ENCODE results near the gene PKDREJ.
A peak's percentile ranks its signal among the peaks of the same experiment; 100 is the strongest.

PKDREJ gene

GRCh38 chr22:46214616-46215015 lies 48.5 kb downstream of the PKDREJ start:
- H3K27ac Mint-ChIP-seq, result no peak overlapping the region
- no peak overlapping the region for H3K4me3 Mint-ChIP-seq

DNA sequence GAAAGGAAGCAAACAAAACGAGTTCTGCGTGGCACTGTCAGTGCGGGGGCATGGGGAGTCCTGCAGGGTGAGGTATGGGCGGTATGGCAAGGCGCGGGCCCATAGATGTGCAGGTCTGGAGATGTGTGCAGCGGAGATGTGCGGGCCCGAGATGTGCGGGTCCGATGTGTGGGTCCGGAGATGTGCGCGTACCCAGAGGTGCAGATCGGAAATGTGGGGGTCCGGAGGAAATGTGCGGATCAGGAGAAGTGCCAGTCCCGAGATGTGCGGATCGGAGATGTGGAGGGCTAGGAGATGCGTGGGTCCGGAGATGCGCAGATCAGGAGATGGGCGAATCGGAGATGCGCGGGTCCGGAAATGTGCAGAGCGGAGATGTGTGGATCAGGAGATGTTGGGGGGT lies 49.0 kb downstream of the PKDREJ start:
- no peak for DNase-seq
- Mint-ChIP-seq H3K27ac (no peak overlapping the region), H3K4me3 (no peak overlapping the region), H3K4me1 (ENCODE audit: low read depth) (peaks cover 6% of the 10 kb centered on the region), H3K27me3 (no peaks in the 10 kb centered on the region), H3K36me3 (ENCODE audit: low read depth) (peaks cover 76% of the 10 kb centered on the region), H3K9me3 (peaks cover 5% of the 10 kb centered on the region)

More at GRCh38 chr22:46214616-46215015, 48.5 kb downstream of the PKDREJ start:
- DNase-seq, result no peak
- no peaks in the 10 kb centered on the region for H3K27me3 Mint-ChIP-seq
- peaks cover 10% of the 10 kb centered on the region for H3K4me1 Mint-ChIP-seq (ENCODE audit: low read depth)
- H3K36me3 Mint-ChIP-seq (ENCODE audit: low read depth), result peaks cover 76% of the 10 kb centered on the region
- H3K9me3 Mint-ChIP-seq, result peaks cover under 1% of the 10 kb centered on the region

DNA sequence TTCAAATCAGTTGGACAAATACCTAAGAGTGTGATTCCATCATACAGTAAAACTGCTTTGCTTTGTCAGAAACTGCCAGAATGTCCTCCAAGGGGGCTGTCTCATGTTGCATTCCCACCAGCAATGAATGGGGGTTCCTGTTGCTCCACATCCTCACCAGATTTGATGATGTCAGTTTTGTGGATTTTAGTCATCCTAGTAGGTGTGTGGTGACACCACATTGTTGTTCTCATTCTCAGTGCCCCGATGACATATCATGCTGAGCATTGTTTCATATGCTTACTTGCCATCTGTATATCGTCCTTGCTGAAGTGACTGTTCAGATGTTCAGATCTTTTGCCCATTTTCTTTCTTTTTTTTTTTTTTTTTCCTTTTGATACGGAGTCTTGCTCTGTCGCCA lies 50.1 kb downstream of the PKDREJ start:
- Mint-ChIP-seq H3K27me3 (no peaks in the 10 kb centered on the region), H3K27ac (peak overlapping the region; percentile 4), H3K36me3 (ENCODE audit: low read depth) (peaks cover 80% of the 10 kb centered on the region), H3K4me1 (ENCODE audit: low read depth) (peaks cover 6% of the 10 kb centered on the region), H3K4me3 (no peak overlapping the region), H3K9me3 (peaks cover 12% of the 10 kb centered on the region)
- no peak for DNase-seq

GRCh38 chr22:46212195-46212594 lies 50.9 kb downstream of the PKDREJ start:
- Mint-ChIP-seq H3K4me1 (ENCODE audit: low read depth) (peaks cover 6% of the 10 kb centered on the region), H3K4me3 (no peak overlapping the region), H3K27me3 (no peaks in the 10 kb centered on the region), H3K36me3 (ENCODE audit: low read depth) (peaks cover 76% of the 10 kb centered on the region), H3K27ac (no peak overlapping the region), H3K9me3 (peaks cover 12% of the 10 kb centered on the region)
- DNase-seq, result no peak

GRCh38 chr22:46209262-46209661 lies 53.9 kb downstream of the PKDREJ start:
- no peak overlapping the region for H3K4me3 Mint-ChIP-seq
- peaks cover 12% of the 10 kb centered on the region for H3K9me3 Mint-ChIP-seq
- H3K36me3 Mint-ChIP-seq (ENCODE audit: low read depth), result peaks cover 64% of the 10 kb centered on the region
- H3K27ac Mint-ChIP-seq, result no peak overlapping the region
- no peak for DNase-seq
- no peaks in the 10 kb centered on the region for H3K27me3 Mint-ChIP-seq
- H3K4me1 Mint-ChIP-seq (ENCODE audit: low read depth), result peaks cover 6% of the 10 kb centered on the region
